ENCODE results near the gene TUBA1C. TPM values are rescaled to one million over a fixed set of nuclear protein-coding genes. Genes with fewer than 3 reads are reported as not detected.
"Not testable (repeated sequence)": the region's sequence is repeated elsewhere in the genome, so short reads cannot be mapped to it uniquely, and the experiment has no call there.

TUBA1C gene
- total RNA-seq, 1 experiment from 2014 or later: 1,044 TPM

DNA sequence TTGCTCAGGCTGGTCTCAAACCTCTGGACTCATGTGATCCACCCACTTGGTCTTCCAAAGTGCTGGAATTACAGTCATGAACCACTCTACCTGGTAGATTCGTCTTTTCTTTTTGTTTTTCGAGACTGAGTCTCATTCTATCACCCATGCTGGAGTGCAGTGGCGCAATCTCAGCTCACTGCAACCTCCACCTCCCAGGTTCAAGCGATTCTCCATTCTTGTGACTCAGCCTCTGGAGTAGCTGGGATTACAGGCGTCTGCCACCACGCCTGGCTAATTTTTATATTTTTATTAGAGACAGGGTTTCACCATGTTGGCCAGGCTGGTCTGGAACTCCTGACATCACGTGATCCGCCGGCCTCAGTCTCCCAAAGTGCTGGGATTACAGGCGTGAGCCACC is 9.4 kb upstream of the TUBA1C start:
- not testable (repeated sequence) for DNase-seq (ENCODE audit: low spot score)

DNA sequence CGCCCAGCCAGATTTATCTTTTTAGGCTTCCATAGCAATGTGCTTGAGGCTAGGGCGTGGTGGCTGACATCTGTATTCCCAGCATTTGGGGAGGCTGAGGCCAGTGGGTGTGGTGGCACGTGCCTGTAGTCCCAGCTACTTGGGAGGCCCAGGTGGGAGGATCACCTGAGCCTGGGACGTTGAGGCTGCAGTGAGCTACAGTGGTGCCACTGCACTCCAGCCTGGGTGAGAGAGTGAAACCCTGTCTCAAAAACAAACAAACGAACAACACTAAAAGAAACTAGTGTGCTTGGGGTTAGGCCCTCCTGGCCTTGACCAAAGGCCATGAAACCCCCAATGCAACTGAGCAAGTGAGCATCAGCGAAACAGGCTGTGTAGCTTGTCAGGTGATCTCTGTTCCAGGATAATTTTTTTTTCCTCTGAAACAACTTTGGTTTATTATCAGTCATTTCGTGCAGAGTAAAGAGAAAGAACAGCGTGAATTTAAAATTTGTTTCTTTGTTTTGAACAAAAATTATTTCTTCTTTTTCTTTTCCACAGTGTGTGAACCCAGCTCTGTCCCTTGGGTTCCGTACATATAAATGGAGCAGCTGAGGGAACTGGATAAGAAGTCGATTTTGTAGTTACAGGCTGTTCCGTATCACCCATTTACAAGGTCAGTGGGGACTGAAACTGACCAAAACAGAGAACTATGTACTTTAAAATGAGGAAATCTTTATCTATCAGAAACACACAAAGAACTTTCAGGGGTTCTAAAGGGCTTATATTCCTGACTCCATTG is 8.8 kb upstream of the TUBA1C start:
- no peak for DNase-seq (ENCODE audit: low spot score)

- DNase-seq (ENCODE audit: low spot score): not testable (repeated sequence)
These were observed 7.2 kb upstream of the TUBA1C start for GRCh38 chr12:49257508-49258184.

- DNase-seq (ENCODE audit: low spot score): no peak
These were observed 5.4 kb upstream of the TUBA1C start for GRCh38 chr12:49259452-49259851.

DNA sequence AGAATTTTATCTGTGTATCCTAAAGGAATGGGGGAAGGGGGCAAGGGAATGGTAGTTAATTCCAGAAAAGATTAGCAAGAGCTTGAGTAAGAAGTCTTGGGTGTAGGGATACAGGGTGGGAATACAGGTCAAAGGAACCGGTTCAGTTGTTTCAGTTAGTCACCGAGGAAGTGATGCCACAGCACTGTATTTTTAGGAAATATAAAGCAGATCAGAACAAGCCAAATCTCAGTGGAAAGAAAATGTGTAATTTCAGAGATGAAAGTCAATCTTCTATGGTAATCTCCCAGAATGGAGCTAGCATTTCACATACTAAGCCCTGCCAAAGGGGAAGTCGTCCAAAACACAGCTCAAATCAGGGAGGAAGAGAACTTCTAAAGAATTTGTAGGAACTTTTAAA is 4.7 kb upstream of the TUBA1C start:
- DNase-seq (ENCODE audit: low spot score): no peak

- DNase-seq (ENCODE audit: low spot score): no peak
These were observed 4.1 kb upstream of the TUBA1C start for GRCh38 chr12:49260571-49261363.

GRCh38 chr12:49261721-49262120 is 3.2 kb upstream of the TUBA1C start:
- no peak for DNase-seq (ENCODE audit: low spot score)

DNA sequence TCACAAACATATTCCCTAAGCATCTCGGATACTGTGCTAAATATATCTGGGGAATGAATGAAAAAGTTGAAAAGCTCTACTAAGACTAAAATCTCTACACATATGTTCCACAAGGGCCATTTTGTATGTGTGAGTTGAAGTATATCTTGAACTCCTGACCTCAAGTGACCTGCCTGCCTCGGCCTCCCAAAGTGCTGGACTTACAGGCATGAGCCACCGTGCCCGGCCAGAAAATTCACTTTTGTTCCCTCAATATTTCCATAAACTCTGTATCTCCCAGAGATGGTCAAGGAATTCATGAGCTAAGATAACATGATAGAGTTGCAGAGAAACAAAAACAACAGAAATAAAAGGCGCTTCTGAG is 1.5 kb upstream of the TUBA1C start:
- DNase-seq (ENCODE audit: low spot score): no peak

GRCh38 chr12:49264466-49264872 is 413 bp upstream of the TUBA1C start:
- no peak for DNase-seq (ENCODE audit: low spot score)

- DNase-seq (ENCODE audit: low spot score): not testable (repeated sequence)
These were observed 4.3 kb downstream of the TUBA1C start for GRCh38 chr12:49269191-49269590.

- DNase-seq (ENCODE audit: low spot score): no peak
These were observed 8.2 kb downstream of the TUBA1C start for GRCh38 chr12:49272790-49273725.

- DNase-seq (ENCODE audit: low spot score): peak; percentile 31
These were observed 9.0 kb downstream of the TUBA1C start for GRCh38 chr12:49273726-49274395.

GRCh38 chr12:49274396-49275069 is 9.7 kb downstream of the TUBA1C start:
- DNase-seq (ENCODE audit: low spot score): peak; percentile 19

DNA sequence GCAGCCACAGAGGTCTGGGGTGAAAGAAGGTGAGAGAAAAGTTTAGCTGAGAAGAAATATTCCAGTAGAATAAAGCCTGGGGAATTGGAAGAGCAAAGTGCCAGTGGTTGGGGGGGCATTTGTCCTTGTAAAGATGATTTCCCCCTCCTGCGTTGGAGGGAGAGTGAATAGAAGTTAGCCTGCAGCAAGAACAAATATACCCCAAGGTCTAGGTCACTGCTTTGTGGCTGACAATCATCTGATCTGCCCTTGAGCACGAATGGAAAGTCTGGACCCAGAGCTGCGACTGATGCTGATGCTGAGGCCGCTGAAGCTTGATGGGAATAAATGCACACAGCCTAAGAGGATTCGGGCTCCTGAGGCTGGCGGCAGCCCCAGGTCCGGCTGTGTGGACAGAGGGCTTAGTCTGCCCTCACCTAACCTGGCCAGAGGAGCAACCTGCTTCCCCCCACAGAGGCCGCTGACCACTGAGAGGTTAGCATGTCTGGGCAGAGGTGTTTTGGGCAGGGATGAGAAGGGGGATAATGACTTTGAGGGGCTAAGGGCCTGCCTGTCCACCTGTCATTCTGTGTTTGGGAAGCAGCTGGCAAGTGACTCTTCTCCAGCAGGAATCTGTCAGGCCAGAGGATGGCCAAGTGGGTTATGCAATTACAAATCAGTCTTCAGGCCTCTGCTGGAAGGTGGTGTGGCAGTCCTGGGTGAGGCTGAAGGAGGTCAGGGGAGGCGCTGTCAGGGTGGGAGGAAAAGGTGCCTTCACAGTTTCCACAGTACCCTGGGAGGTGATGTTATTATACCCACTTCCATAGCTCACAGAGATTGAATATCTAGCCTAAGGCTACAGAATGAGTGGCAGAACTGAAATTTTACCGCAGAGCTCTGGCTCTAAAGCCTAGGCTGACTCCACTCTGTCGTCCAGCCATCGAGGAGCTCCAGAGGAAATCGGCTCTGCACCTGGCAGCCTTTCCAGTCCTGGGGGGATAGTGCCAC is 11.7 kb downstream of the TUBA1C start:
- no peak for DNase-seq (ENCODE audit: low spot score)

GRCh38 chr12:49277466-49277865 is 12.6 kb downstream of the TUBA1C start:
- DNase-seq (ENCODE audit: low spot score): no peak

GRCh38 chr12:49279706-49280159 is 14.9 kb downstream of the TUBA1C start:
- no peak for DNase-seq (ENCODE audit: low spot score)

- not testable (repeated sequence) for DNase-seq (ENCODE audit: low spot score)
These were observed 15.7 kb downstream of the TUBA1C start for GRCh38 chr12:49280545-49280944.

DNA sequence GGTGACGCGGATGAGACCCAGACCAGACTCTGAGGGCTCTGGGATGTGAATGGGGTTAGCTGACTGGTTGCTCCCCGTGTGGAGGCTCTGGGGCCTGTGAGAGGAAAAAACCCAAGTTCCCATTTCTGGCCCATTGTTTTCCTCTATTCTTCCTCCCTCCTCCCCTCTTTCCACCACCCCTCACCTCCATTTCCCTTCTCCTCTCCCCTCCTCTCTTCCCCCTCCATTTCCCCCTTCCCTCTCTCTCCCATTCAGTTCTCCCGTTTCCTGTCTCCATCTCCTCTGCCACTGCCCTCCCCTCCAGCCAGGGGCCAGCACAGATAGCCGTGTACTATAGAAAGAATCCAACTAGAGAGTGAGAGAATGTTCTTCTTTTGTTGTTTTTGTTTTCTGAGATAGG is 17.4 kb downstream of the TUBA1C start:
- DNase-seq (ENCODE audit: low spot score): no peak
